Fibroblast of lung (primary cell): ENCODE data around the gene EYA3. TPM values are rescaled to one million over a fixed set of nuclear protein-coding genes. Genes with fewer than 3 reads are reported as not detected.

Source experiments
- DNase-seq, 2 donors: peaks; one replicate each; pipeline versions ENCODE4 v3.0.0 to v3.0.0-alpha.2; 2010; ENCODE audit warnings: low read depth in 2 of 2
- H2AFZ ChIP-seq: 2 replicates; pipeline ENCODE4 v1.5.1; 2012; ENCODE audit warnings: low read length, control low read depth, inconsistent platforms
- H3K27ac ChIP-seq: 2 replicates; pipeline ENCODE4 v1.5.1; 2011; ENCODE audit warnings: low read length, control low read depth; ENCODE audit not compliant: insufficient read depth
- H3K27me3 ChIP-seq: 2 replicates; pipeline ENCODE4 v1.5.1; 2011; ENCODE audit warnings: mild to moderate bottlenecking, low read length; ENCODE audit not compliant: control insufficient read depth, insufficient read depth
- H3K36me3 ChIP-seq: 2 replicates; pipeline ENCODE4 v1.5.1; 2011; ENCODE audit warnings: low read length; ENCODE audit not compliant: control insufficient read depth, insufficient read depth
- H3K4me1 ChIP-seq: 2 replicates; pipeline ENCODE4 v1.5.1; 2011; ENCODE audit warnings: low read length; ENCODE audit not compliant: control insufficient read depth, insufficient read depth; ENCODE audit errors: extremely low read depth
- H3K4me2 ChIP-seq: 2 replicates; pipeline ENCODE4 v1.5.1; 2011; ENCODE audit warnings: low read length, control low read depth; ENCODE audit not compliant: insufficient read depth; ENCODE audit errors: extremely low read depth
- H3K4me3 ChIP-seq, 4 experiments: fragments of 200-600 bp in 1 of 4; sonication (generic) in 1 of 4; replicated peaks in 1 of 4; 2 replicates each; pipeline ENCODE4 v1.5.1; 2011 to 2016; ENCODE audit warnings: low read length in 4 of 4, low read depth in 3 of 4, mild to moderate bottlenecking in 3 of 4, control low read depth in 2 of 4, inconsistent platforms in 1 of 4, mixed read lengths in 1 of 4; ENCODE audit not compliant: insufficient read depth in 1 of 4; ENCODE audit errors: control extremely low read depth in 1 of 4
- H3K79me2 ChIP-seq: 2 replicates; pipeline ENCODE4 v1.5.1; 2012; ENCODE audit warnings: mild to moderate bottlenecking, low read length, inconsistent platforms; ENCODE audit not compliant: control insufficient read depth, insufficient read depth
- H3K9ac ChIP-seq: 2 replicates; pipeline ENCODE4 v1.5.1; 2011; ENCODE audit warnings: mild to moderate bottlenecking, low read length, control low read depth; ENCODE audit not compliant: insufficient read depth
- H3K9me3 ChIP-seq: 2 replicates; pipeline ENCODE4 v1.5.1; 2012; ENCODE audit warnings: low read depth, low read length; ENCODE audit not compliant: control insufficient read depth, insufficient read depth
- H4K20me1 ChIP-seq: 2 replicates; pipeline ENCODE4 v1.5.1; 2011; ENCODE audit warnings: low read length; ENCODE audit not compliant: control insufficient read depth, insufficient read depth; ENCODE audit errors: extremely low read depth
- EZH2 ChIP-seq: IDR thresholded peaks from 2 replicates; pipeline ENCODE4 v1.5.1; 2012; ENCODE audit warnings: low read length, control low read depth, mild to moderate bottlenecking; ENCODE audit errors: missing control alignments
- polyA plus RNA-seq, 2 donors: library from polyadenylated mRNA; depleted of rRNA in 1 of 2; stranded (reverse) in 1 of 2; unstranded in 1 of 2; fragments of >200 nt; gene quantifications; 2 replicates each; pipeline ENCODE4 v1.2.1, GENCODE V29; 2011 to 2012; ENCODE audit warnings: missing spikeins in 1 of 2
- total RNA-seq: library from RNA; depleted of rRNA; stranded (reverse); fragments of >200 nt; gene quantifications from 2 replicates; pipeline ENCODE4 v1.2.1, GENCODE V29; 2014
- TF ChIP-seq, protein P1 (sequence below), 2 donors: IDR thresholded peaks in 1 of 2; conservative IDR thresholded peaks in 1 of 2; 1 replicate in 1 of 2; 2 replicates in 1 of 2; pipeline ENCODE4 v1.5.1; 2011 to 2012; ENCODE audit warnings: low read length in 2 of 2, control low read depth in 1 of 2, inconsistent platforms in 1 of 2, low read depth in 1 of 2, mild to moderate bottlenecking in 1 of 2

The EYA3 gene
- total and polyA plus RNA-seq, 2 donors (not counting 1 experiment from before 2014, with no cell fraction given), result 11.2 to 17.5 TPM

DNA sequence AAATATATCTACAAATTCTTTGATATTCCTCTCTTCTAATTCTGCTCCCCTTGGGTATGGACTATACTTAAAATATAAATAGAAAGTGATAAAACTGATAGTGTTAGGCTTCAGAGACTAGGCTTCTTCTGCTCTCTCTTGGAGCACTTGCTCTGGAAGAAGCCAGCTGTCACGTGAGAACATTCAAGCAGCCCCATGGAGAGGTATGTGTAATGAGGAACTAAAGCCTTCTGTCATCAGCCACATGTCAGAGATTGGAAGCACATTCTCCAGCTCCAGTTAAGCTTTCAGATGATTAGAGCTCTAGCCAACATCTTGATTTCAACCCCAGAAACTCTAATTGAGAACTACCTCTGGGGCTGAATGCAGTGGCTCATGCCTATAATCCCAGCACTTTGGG is 94.3 kb downstream of the EYA3 start:
- Histone ChIP-seq H3K9ac (no peak overlapping the region), H4K20me1 (no peaks in the 10 kb centered on the region), H3K79me2 (no peaks in the 10 kb centered on the region), H3K9me3 (no peaks in the 10 kb centered on the region), H3K4me1 (no peaks in the 10 kb centered on the region), H3K4me2 (no peak overlapping the region), H3K27me3 (no peaks in the 10 kb centered on the region), H3K4me3 (no peak overlapping the region), H2AFZ (no peak overlapping the region), H3K27ac (no peak overlapping the region), H3K36me3 (peaks cover 10% of the 10 kb centered on the region)
- TF ChIP-seq EZH2, result no peak
- TF ChIP-seq, protein P1, sequence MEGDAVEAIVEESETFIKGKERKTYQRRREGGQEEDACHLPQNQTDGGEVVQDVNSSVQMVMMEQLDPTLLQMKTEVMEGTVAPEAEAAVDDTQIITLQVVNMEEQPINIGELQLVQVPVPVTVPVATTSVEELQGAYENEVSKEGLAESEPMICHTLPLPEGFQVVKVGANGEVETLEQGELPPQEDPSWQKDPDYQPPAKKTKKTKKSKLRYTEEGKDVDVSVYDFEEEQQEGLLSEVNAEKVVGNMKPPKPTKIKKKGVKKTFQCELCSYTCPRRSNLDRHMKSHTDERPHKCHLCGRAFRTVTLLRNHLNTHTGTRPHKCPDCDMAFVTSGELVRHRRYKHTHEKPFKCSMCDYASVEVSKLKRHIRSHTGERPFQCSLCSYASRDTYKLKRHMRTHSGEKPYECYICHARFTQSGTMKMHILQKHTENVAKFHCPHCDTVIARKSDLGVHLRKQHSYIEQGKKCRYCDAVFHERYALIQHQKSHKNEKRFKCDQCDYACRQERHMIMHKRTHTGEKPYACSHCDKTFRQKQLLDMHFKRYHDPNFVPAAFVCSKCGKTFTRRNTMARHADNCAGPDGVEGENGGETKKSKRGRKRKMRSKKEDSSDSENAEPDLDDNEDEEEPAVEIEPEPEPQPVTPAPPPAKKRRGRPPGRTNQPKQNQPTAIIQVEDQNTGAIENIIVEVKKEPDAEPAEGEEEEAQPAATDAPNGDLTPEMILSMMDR (conservative IDR thresholded peaks at IDR 0.05 in 1 of 2, IDR thresholded peaks at IDR 0.05 in 1 of 2; ENCODE audit: low read depth in 1 of 2, low read length in 2 of 2), result no peak
- no peak for DNase-seq

DNA sequence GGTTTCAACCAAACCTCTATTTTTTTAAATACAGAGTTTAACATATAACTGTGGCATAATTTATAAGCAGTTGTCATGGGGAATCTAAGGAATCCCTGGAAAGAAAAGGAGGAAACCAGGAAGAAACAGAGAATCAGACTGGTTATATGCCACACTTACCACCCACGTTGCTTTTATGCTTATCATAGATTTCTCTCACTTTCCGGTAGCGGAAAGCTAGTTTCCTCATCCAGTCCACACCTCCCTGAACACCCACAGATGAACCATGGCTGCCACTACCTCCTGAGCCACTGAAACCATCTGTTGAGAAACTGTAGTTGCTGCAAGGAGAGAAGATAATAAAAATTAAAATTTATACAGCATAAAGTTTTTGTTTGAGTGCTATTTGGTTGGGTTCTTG is 95.2 kb downstream of the EYA3 start:
- H3K4me1 ChIP-seq, result no peaks in the 10 kb centered on the region
- peaks cover 10% of the 10 kb centered on the region for H3K36me3 ChIP-seq
- H3K4me2 ChIP-seq, result no peak overlapping the region
- no peak overlapping the region for H2AFZ ChIP-seq
- H3K27me3 ChIP-seq, result no peaks in the 10 kb centered on the region
- no peak overlapping the region for H3K9ac ChIP-seq
- TF ChIP-seq, protein P1 (conservative IDR thresholded peaks at IDR 0.05 in 1 of 2, IDR thresholded peaks at IDR 0.05 in 1 of 2; ENCODE audit: low read depth in 1 of 2, low read length in 2 of 2), result no peak
- TF ChIP-seq EZH2, result no peak
- H4K20me1 ChIP-seq, result no peaks in the 10 kb centered on the region
- no peak overlapping the region for H3K4me3 ChIP-seq
- H3K9me3 ChIP-seq, result no peaks in the 10 kb centered on the region
- no peak overlapping the region for H3K27ac ChIP-seq
- DNase-seq, result no peak
- no peaks in the 10 kb centered on the region for H3K79me2 ChIP-seq

DNA sequence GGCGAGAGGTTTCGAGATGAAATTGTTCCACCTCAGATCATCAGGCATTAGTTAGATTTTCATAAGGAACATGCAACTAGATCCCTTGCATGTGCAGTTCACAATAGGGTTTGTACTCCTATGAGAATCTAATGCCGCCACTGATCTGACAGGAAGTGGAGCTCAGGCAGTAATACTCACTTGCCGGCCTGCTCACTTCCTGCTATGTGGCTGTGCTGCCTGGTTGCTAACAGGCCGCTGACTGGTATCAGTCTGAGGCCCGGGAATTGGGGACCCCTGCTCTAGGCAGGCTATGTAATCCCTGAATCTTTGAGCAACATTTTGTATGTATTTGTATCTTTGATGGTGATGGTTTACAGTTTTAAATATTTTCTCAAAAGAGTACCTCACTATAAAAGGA is 96.1 kb downstream of the EYA3 start:
- Histone ChIP-seq H3K79me2 (no peaks in the 10 kb centered on the region), H3K4me3 (no peak overlapping the region), H3K9ac (no peak overlapping the region), H3K4me1 (no peaks in the 10 kb centered on the region), H3K27ac (no peak overlapping the region), H3K9me3 (no peaks in the 10 kb centered on the region), H3K27me3 (no peaks in the 10 kb centered on the region), H3K4me2 (no peak overlapping the region), H4K20me1 (no peaks in the 10 kb centered on the region), H3K36me3 (peaks cover 10% of the 10 kb centered on the region), H2AFZ (no peak overlapping the region)
- no peak for DNase-seq
- TF ChIP-seq, protein P1 (conservative IDR thresholded peaks at IDR 0.05 in 1 of 2, IDR thresholded peaks at IDR 0.05 in 1 of 2; ENCODE audit: low read depth in 1 of 2, low read length in 2 of 2), result no peak
- TF ChIP-seq EZH2, result no peak
